NK-92 treated with Interleukin-12 subunit alpha and Interleukin-12 subunit beta, amount 100 ng/mL, for 24 hours (cell line): ENCODE measurements around the gene MCF2L2.

Source experiments
- DNase-seq: peaks from one replicate; lab custom pipeline; 2025; lab: John Stamatoyannopoulos, UW

The MCF2L2 gene

GRCh38 chr3:183163563-183163962 lies 264.9 kb downstream of the MCF2L2 start:
- no peak for DNase-seq

GRCh38 chr3:183161552-183162336 lies 266.7 kb downstream of the MCF2L2 start:
- DNase-seq: no peak

GRCh38 chr3:183160616-183161015 lies 267.8 kb downstream of the MCF2L2 start:
- DNase-seq: no peak

GRCh38 chr3:183159333-183159732 lies 269.1 kb downstream of the MCF2L2 start:
- no peak for DNase-seq

GRCh38 chr3:183158551-183159006 lies 269.8 kb downstream of the MCF2L2 start:
- DNase-seq: peak; percentile 39

- DNase-seq: no peak
Measured at GRCh38 chr3:183158113-183158512, 270.3 kb downstream of the MCF2L2 start.

- no peak for DNase-seq
Measured at GRCh38 chr3:183156266-183156665, 272.2 kb downstream of the MCF2L2 start.

GRCh38 chr3:183155499-183155898 lies 272.9 kb downstream of the MCF2L2 start:
- DNase-seq: no peak

- DNase-seq: no peak
Measured at GRCh38 chr3:183153210-183153950, 275.0 kb downstream of the MCF2L2 start.

- no peak for DNase-seq
Measured at GRCh38 chr3:183151821-183152351, 276.5 kb downstream of the MCF2L2 start.

- DNase-seq: no peak
Measured at GRCh38 chr3:183151086-183151485, 277.3 kb downstream of the MCF2L2 start.

- no peak for DNase-seq
Measured at GRCh38 chr3:183149915-183150750, 278.3 kb downstream of the MCF2L2 start.

- DNase-seq: no peak
Measured at GRCh38 chr3:183148056-183148455, 280.4 kb downstream of the MCF2L2 start.

- no peak for DNase-seq
Measured at GRCh38 chr3:183144363-183144762, 284.1 kb downstream of the MCF2L2 start.

- DNase-seq: no peak
Measured at GRCh38 chr3:183142199-183142598, 286.2 kb downstream of the MCF2L2 start.

- DNase-seq: no peak
Measured at GRCh38 chr3:183134844-183135243, 293.6 kb downstream of the MCF2L2 start.

- DNase-seq: no peak
Measured at GRCh38 chr3:183132409-183132808, 296.0 kb downstream of the MCF2L2 start.

- no peak for DNase-seq
Measured at GRCh38 chr3:183131735-183132134, 296.7 kb downstream of the MCF2L2 start.

- DNase-seq: no peak
Measured at GRCh38 chr3:183131186-183131725, 297.2 kb downstream of the MCF2L2 start.

GRCh38 chr3:183129243-183129642 lies 299.2 kb downstream of the MCF2L2 start:
- no peak for DNase-seq

GRCh38 chr3:183128709-183129108 lies 299.7 kb downstream of the MCF2L2 start:
- no peak for DNase-seq
